HUES64 (cell line): ENCODE measurements around the gene ABHD4. TPM values are rescaled to one million over a fixed set of nuclear protein-coding genes. Genes with fewer than 3 reads are reported as not detected.
"Not testable (repeated sequence)": the region's sequence is repeated elsewhere in the genome, so short reads cannot be mapped to it uniquely, and the experiment has no call there.

ENCODE experiments used
- H3K27ac ChIP-seq: 2 replicates; pipeline ENCODE4 v1.7.0; 2013; ENCODE audit warnings: low read depth, low read length, inconsistent platforms
- H3K27me3 ChIP-seq: 2 replicates; pipeline ENCODE4 v1.6.1; 2013; ENCODE audit warnings: mild to moderate bottlenecking, low read length; ENCODE audit not compliant: insufficient read depth
- H3K36me3 ChIP-seq: 2 replicates; pipeline ENCODE4 v1.6.1; 2013; ENCODE audit warnings: mild to moderate bottlenecking, low read length; ENCODE audit not compliant: insufficient read depth
- H3K4me1 ChIP-seq: 2 replicates; pipeline ENCODE4 v1.6.1; 2013; ENCODE audit warnings: mild to moderate bottlenecking, low read length, moderate library complexity; ENCODE audit not compliant: insufficient read depth
- H3K4me3 ChIP-seq: 2 replicates; pipeline ENCODE4 v1.5.1; 2013; ENCODE audit warnings: mild to moderate bottlenecking, low read length, moderate library complexity
- H3K9ac ChIP-seq: 2 replicates; pipeline ENCODE4 v1.6.1; 2013; ENCODE audit warnings: mild to moderate bottlenecking, low read depth, low read length
- H3K9me3 ChIP-seq: 2 replicates; pipeline ENCODE4 v1.6.1; 2013; ENCODE audit warnings: low read depth, low read length; ENCODE audit not compliant: insufficient read depth
- WGBS: fragments of 150-250, 120-280 bp; methylation state at CpG from one replicate; pipeline ENCODE4 v1.1.7; 2013; ENCODE audit warnings: missing lambda C conversion rate; 5-methylcytosine and 5-hydroxymethylcytosine counted together
- polyA plus RNA-seq, 2 experiments: library from polyadenylated mRNA; stranded (reverse); fragments of 50-300 nt; gene quantifications; one replicate each; pipeline ENCODE4 v1.2.3, GENCODE V29; 2013

ABHD4 gene
- 12.9 TPM for polyA plus RNA-seq (2013, experiment 1 of 2)
- polyA plus RNA-seq (2013, experiment 2 of 2), result 12.2 TPM

GRCh38 chr14:22598099-22598895 is at the start of gene ABHD4:
Gene ABHD4, plus strand, starts transcription at chr14:22598300. Its CDS starts 7 bp downstream, at chr14:22598307.
- Histone ChIP-seq H3K27ac (peak within 1 kb of the TSS; percentile 67; the same call in 1 of the 2 replicates), H3K9ac (peak within 1 kb of the TSS; percentile 63), H3K4me1 (peaks cover 6% of the 10 kb centered on the region; the same call in 1 of the 2 replicates), H3K4me3 (peak within 1 kb of the TSS; percentile 94), H3K9me3 (no peaks in the 10 kb centered on the region), H3K27me3 (no peaks in the 10 kb centered on the region), H3K36me3 (peaks cover 12% of the 10 kb centered on the region; the same call in 1 of the 2 replicates)
- under 1% methylated on average over 49 of the region's 49 CpGs for WGBS

- Histone ChIP-seq H3K4me1 (peaks cover 31% of the 10 kb centered on the region), H3K36me3 (no peaks in the 10 kb centered on the region), H3K9me3 (no peaks in the 10 kb centered on the region), H3K9ac (no peak overlapping the region), H3K4me3 (no peak overlapping the region), H3K27me3 (no peaks in the 10 kb centered on the region), H3K27ac (no peak overlapping the region)
- WGBS, result 79% methylated on average over 6 of the region's 6 CpGs
Measured at GRCh38 chr14:22549324-22549962, 48.7 kb upstream of the ABHD4 start.

- no peak overlapping the region for H3K9ac ChIP-seq
- 65% methylated on average over 11 of the region's 11 CpGs for WGBS
- no peaks in the 10 kb centered on the region for H3K9me3 ChIP-seq
- H3K27ac ChIP-seq, result peak overlapping the region; percentile 52; the same call in 1 of the 2 replicates
- H3K4me1 ChIP-seq, result peaks cover 31% of the 10 kb centered on the region
- no peaks in the 10 kb centered on the region for H3K27me3 ChIP-seq
- H3K4me3 ChIP-seq, result no peak overlapping the region
- H3K36me3 ChIP-seq, result no peaks in the 10 kb centered on the region
Measured at GRCh38 chr14:22549981-22550673, 48.0 kb upstream of the ABHD4 start.

- no peak overlapping the region for H3K27ac ChIP-seq
- no peaks in the 10 kb centered on the region for H3K9me3 ChIP-seq
- no peak overlapping the region for H3K4me3 ChIP-seq
- H3K4me1 ChIP-seq, result peaks cover 25% of the 10 kb centered on the region
- H3K36me3 ChIP-seq, result no peaks in the 10 kb centered on the region
- WGBS, result 86% methylated on average over 5 of the region's 5 CpGs
- no peak overlapping the region for H3K9ac ChIP-seq
- H3K27me3 ChIP-seq, result no peaks in the 10 kb centered on the region
Measured at GRCh38 chr14:22551605-22551997, 46.5 kb upstream of the ABHD4 start.

- 85% methylated on average over 13 of the region's 13 CpGs for WGBS
- Histone ChIP-seq H3K27me3 (no peaks in the 10 kb centered on the region), H3K9ac (no peak overlapping the region), H3K4me1 (peaks cover 19% of the 10 kb centered on the region), H3K36me3 (no peaks in the 10 kb centered on the region), H3K9me3 (no peaks in the 10 kb centered on the region), H3K4me3 (no peak overlapping the region), H3K27ac (no peak overlapping the region)
Measured at GRCh38 chr14:22552001-22552826, 45.9 kb upstream of the ABHD4 start.

- Histone ChIP-seq H3K4me1 (peaks cover 22% of the 10 kb centered on the region), H3K27ac (no peak overlapping the region), H3K27me3 (no peaks in the 10 kb centered on the region), H3K9ac (no peak overlapping the region), H3K36me3 (no peaks in the 10 kb centered on the region), H3K4me3 (no peak overlapping the region), H3K9me3 (no peaks in the 10 kb centered on the region)
- 84% methylated on average over 2 of the region's 2 CpGs for WGBS
Measured at GRCh38 chr14:22552827-22553076, 45.3 kb upstream of the ABHD4 start.

GRCh38 chr14:22553445-22553844 is 44.7 kb upstream of the ABHD4 start:
- Histone ChIP-seq H3K27ac (no peak overlapping the region), H3K4me1 (peaks cover 28% of the 10 kb centered on the region), H3K4me3 (no peak overlapping the region), H3K36me3 (no peaks in the 10 kb centered on the region), H3K9ac (no peak overlapping the region), H3K9me3 (no peaks in the 10 kb centered on the region), H3K27me3 (no peaks in the 10 kb centered on the region)
- 82% methylated on average over 5 of the region's 5 CpGs for WGBS

GRCh38 chr14:22553861-22554497 is 44.1 kb upstream of the ABHD4 start:
- WGBS, result 88% methylated on average over 14 of the region's 14 CpGs
- H3K36me3 ChIP-seq, H3K9ac ChIP-seq, H3K4me3 ChIP-seq, H3K9me3 ChIP-seq, H3K27ac ChIP-seq, H3K27me3 ChIP-seq: not testable (repeated sequence)
- peaks cover 28% of the 10 kb centered on the region for H3K4me1 ChIP-seq

- Histone ChIP-seq H3K4me1 (peaks cover 30% of the 10 kb centered on the region), H3K4me3 (no peak overlapping the region), H3K9me3 (no peaks in the 10 kb centered on the region), H3K27ac (no peak overlapping the region), H3K9ac (no peak overlapping the region), H3K27me3 (no peaks in the 10 kb centered on the region), H3K36me3 (no peaks in the 10 kb centered on the region)
- WGBS, result 94% methylated on average over 15 of the region's 15 CpGs
Measured at GRCh38 chr14:22554498-22555383, 43.4 kb upstream of the ABHD4 start.
